Tibial artery (tissue), 4 donors: ENCODE measurements around the gene ARHGEF28.

Source experiments
- DNase-seq, 2 donors: peaks; one replicate each; pipeline ENCODE4 v3.0.0-alpha.2; 2019
- H3K27ac ChIP-seq, 2 donors: fragments of 200-600 bp; sonication (generic) in 1 of 2; 1 replicate in 1 of 2; 2 replicates in 1 of 2; pipeline ENCODE4 v1.5.1; 2018 to 2019; ENCODE audit warnings: mild to moderate bottlenecking in 1 of 2
- H3K27me3 ChIP-seq, 2 donors: fragments of 200-600 bp; sonication (generic) in 1 of 2; one replicate each; pipeline versions ENCODE4 v1.5.1 to v1.6.0; 2016 to 2019
- H3K36me3 ChIP-seq, 3 donors: fragments of 200-600 bp; sonication (generic) in 2 of 3; one replicate each; pipeline ENCODE4 v1.5.1; 2016 to 2019; ENCODE audit warnings: mild to moderate bottlenecking in 2 of 3
- H3K4me1 ChIP-seq, 4 donors: fragments of 200-600 bp; sonication (generic) in 2 of 4; 1 replicate in 3 of 4; 2 replicates in 1 of 4; pipeline ENCODE4 v1.5.1; 2016 to 2019
- H3K4me3 ChIP-seq, 2 donors: fragments of 200-600 bp; sonication (generic) in 1 of 2; 1 replicate in 1 of 2; 2 replicates in 1 of 2; pipeline ENCODE4 v1.5.1; 2018 to 2019; ENCODE audit warnings: mild to moderate bottlenecking in 2 of 2
- H3K9me3 ChIP-seq, 3 donors: fragments of 200-600 bp; sonication (generic) in 1 of 3; one replicate each; pipeline ENCODE4 v1.5.1; 2016 to 2019
- CTCF ChIP-seq, 2 experiments: fragments of 200-600 bp in 1 of 2; fragments of 450-650 bp in 1 of 2; IDR thresholded peaks; one replicate each; pipeline ENCODE4 v1.5.1; 2017 to 2019; ENCODE audit warnings: antibody characterized with exemption in 2 of 2, mild to moderate bottlenecking in 1 of 2, moderate library complexity in 1 of 2
- intact Hi-C: fragments of 100-400 bp; cut with DNase I; formaldehyde crosslinking; loops from one replicate; pipeline ENCODE4 v1.15.0; 2023; ENCODE audit warnings: low total_unique reads

Gene ARHGEF28

GRCh38 chr5:73922875-73923557 is 297.0 kb downstream of the ARHGEF28 start:
- no peak overlapping the region for H3K27ac ChIP-seq
- no peak for DNase-seq
- TF ChIP-seq CTCF (IDR thresholded peaks at IDR 0.05), result no peak
- intact Hi-C loops, result no loop called here
- H3K4me3 ChIP-seq, result no peak overlapping the region
- H3K27me3 ChIP-seq, result no peaks in the 10 kb centered on the region
- peaks cover 0 to 6% (median 0%) of the 10 kb centered on the region in 4 donors for H3K4me1 ChIP-seq
- no peaks in the 10 kb centered on the region for H3K9me3 ChIP-seq
- H3K36me3 ChIP-seq, result no peaks in the 10 kb centered on the region

- intact Hi-C loops, result no loop called here
- no peak overlapping the region for H3K4me3 ChIP-seq
- peaks cover 0 to 6% (median 0%) of the 10 kb centered on the region in 4 donors for H3K4me1 ChIP-seq
- no peak overlapping the region for H3K27ac ChIP-seq
- DNase-seq, result no peak
- no peaks in the 10 kb centered on the region for H3K9me3 ChIP-seq
- H3K36me3 ChIP-seq, result no peaks in the 10 kb centered on the region
- no peak for TF ChIP-seq CTCF (IDR thresholded peaks at IDR 0.05)
- H3K27me3 ChIP-seq, result no peaks in the 10 kb centered on the region
Measured at GRCh38 chr5:73928476-73929070, 302.6 kb downstream of the ARHGEF28 start.

- H3K4me3 ChIP-seq, result no peak overlapping the region
- intact Hi-C loops, result no loop called here
- H3K9me3 ChIP-seq, result no peaks in the 10 kb centered on the region
- H3K36me3 ChIP-seq, result no peaks in the 10 kb centered on the region
- peaks cover 0 to 22% (median 6%) of the 10 kb centered on the region in 4 donors for H3K4me1 ChIP-seq
- no peak for DNase-seq
- H3K27ac ChIP-seq, result no peak overlapping the region
- no peaks in the 10 kb centered on the region for H3K27me3 ChIP-seq
- TF ChIP-seq CTCF (IDR thresholded peaks at IDR 0.05), result no peak
Measured at GRCh38 chr5:73935719-73936118, 309.7 kb downstream of the ARHGEF28 start.

- H3K27me3 ChIP-seq, result no peaks in the 10 kb centered on the region
- intact Hi-C loops, result no loop called here
- no peaks in the 10 kb centered on the region for H3K36me3 ChIP-seq
- TF ChIP-seq CTCF (IDR thresholded peaks at IDR 0.05), result no peak
- DNase-seq, result no peak
- H3K4me1 ChIP-seq, result peaks cover 0 to 28% (median 6%) of the 10 kb centered on the region in 4 donors
- no peak overlapping the region for H3K4me3 ChIP-seq
- H3K27ac ChIP-seq, result peak overlapping the region in 1 of 2 donors; percentile 32
- H3K9me3 ChIP-seq, result peaks cover 0 to 5% (median 0%) of the 10 kb centered on the region in 3 donors
Measured at GRCh38 chr5:73938280-73938937, 312.4 kb downstream of the ARHGEF28 start.

- no peak for TF ChIP-seq CTCF (IDR thresholded peaks at IDR 0.05)
Measured at GRCh38 chr5:73938938-73939320, 312.9 kb downstream of the ARHGEF28 start.

More at GRCh38 chr5:73938938-73939320, 312.9 kb downstream of the ARHGEF28 start:
- Histone ChIP-seq H3K36me3 (no peaks in the 10 kb centered on the region), H3K27ac (peak overlapping the region in 1 of 2 donors; percentile 32), H3K27me3 (no peaks in the 10 kb centered on the region), H3K4me1 (peaks cover 0 to 28% (median 6%) of the 10 kb centered on the region in 4 donors), H3K4me3 (no peak overlapping the region), H3K9me3 (peaks cover 0 to 5% (median 0%) of the 10 kb centered on the region in 3 donors)
- no peak for DNase-seq
- intact Hi-C loops, result no loop called here
